Peyer's patch (tissue), 4 donors: ENCODE results near the gene OR2S2.

Experiments
- POLR2A ChIP-seq, 2 donors: fragments of 450-650 bp; IDR thresholded peaks; one replicate each; pipeline ENCODE4 v1.5.1; 2017; ENCODE audit warnings: antibody characterized with exemption in 2 of 2, mild to moderate bottlenecking in 2 of 2, moderate library complexity in 2 of 2
- TF ChIP-seq, protein P1 (sequence below), 6 experiments: fragments of 450-650 bp in 4 of 6; fragments of 200-600 bp in 2 of 6; sonication (generic) in 1 of 6; IDR thresholded peaks; one replicate each; pipeline ENCODE4 v1.5.1; 2017 to 2019; ENCODE audit warnings: antibody characterized with exemption in 6 of 6, mild to moderate bottlenecking in 3 of 6, moderate library complexity in 1 of 6

DNA sequence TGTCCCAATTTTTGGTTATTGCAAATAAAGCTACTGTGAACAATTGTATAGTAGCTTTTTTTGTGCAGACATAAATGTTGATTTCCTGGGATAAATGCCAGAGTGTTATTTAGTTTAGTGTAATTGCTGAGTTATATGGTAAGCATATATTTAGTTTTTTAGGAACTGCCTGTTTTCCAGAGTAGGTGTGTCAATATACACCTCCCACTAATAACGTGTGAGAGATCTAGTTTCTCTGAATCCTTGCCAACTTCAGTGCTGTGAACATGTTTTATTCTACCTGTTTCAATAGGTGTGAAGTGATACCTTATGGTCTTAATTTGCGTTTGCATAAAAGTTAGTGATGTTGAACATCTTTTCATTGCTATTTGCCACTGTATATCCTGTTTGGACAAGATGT, 9.1 kb upstream of the OR2S2 start:
- no peak for TF ChIP-seq POLR2A (IDR thresholded peaks at IDR 0.05)
- TF ChIP-seq, protein P1, sequence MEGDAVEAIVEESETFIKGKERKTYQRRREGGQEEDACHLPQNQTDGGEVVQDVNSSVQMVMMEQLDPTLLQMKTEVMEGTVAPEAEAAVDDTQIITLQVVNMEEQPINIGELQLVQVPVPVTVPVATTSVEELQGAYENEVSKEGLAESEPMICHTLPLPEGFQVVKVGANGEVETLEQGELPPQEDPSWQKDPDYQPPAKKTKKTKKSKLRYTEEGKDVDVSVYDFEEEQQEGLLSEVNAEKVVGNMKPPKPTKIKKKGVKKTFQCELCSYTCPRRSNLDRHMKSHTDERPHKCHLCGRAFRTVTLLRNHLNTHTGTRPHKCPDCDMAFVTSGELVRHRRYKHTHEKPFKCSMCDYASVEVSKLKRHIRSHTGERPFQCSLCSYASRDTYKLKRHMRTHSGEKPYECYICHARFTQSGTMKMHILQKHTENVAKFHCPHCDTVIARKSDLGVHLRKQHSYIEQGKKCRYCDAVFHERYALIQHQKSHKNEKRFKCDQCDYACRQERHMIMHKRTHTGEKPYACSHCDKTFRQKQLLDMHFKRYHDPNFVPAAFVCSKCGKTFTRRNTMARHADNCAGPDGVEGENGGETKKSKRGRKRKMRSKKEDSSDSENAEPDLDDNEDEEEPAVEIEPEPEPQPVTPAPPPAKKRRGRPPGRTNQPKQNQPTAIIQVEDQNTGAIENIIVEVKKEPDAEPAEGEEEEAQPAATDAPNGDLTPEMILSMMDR (IDR thresholded peaks at IDR 0.05), result no peak
